ENCODE measurements around the gene GAB2. TPM values are rescaled to one million over a fixed set of nuclear protein-coding genes. Genes with fewer than 3 reads are reported as not detected.

The GAB2 gene
- total RNA-seq, 1 experiment from 2014 or later, result 10.6 TPM

DNA sequence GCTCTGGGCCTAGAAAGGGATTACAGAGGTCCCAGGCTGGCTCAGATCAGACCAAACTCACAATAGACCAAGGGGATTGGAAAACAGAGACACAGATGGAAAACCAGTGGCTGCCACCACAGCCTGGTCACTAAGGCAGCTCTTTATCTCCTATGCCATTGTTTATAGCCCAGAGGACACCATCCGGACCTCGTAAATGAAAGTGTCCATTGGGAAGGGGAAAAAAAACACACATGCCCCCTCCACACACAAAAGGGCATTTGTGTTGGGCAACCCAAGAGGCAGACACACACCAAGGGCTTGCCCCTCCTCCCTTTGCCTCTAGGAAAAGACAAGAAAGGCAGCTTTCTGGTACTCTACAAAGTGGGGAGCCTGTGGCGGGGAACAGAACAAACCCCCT, 85.9 kb downstream of the GAB2 start:
- no TSS peak for BruUV-seq (replicated peaks)
- Mint-ChIP-seq H3K27ac (ENCODE audit: unreplicated experiment) (no peak overlapping the region), H3K36me3 (ENCODE audit: insufficient read depth, unreplicated experiment) (no peaks in the 10 kb centered on the region), H3K9me3 (ENCODE audit: low read depth, unreplicated experiment) (no peaks in the 10 kb centered on the region), H3K27me3 (ENCODE audit: unreplicated experiment) (no peaks in the 10 kb centered on the region), H3K4me1 (ENCODE audit: low read depth, unreplicated experiment) (no peaks in the 10 kb centered on the region), H3K4me3 (ENCODE audit: low read depth, unreplicated experiment) (no peak overlapping the region)
- DNase-seq, result no peak
- TF ChIP-seq, protein P1, sequence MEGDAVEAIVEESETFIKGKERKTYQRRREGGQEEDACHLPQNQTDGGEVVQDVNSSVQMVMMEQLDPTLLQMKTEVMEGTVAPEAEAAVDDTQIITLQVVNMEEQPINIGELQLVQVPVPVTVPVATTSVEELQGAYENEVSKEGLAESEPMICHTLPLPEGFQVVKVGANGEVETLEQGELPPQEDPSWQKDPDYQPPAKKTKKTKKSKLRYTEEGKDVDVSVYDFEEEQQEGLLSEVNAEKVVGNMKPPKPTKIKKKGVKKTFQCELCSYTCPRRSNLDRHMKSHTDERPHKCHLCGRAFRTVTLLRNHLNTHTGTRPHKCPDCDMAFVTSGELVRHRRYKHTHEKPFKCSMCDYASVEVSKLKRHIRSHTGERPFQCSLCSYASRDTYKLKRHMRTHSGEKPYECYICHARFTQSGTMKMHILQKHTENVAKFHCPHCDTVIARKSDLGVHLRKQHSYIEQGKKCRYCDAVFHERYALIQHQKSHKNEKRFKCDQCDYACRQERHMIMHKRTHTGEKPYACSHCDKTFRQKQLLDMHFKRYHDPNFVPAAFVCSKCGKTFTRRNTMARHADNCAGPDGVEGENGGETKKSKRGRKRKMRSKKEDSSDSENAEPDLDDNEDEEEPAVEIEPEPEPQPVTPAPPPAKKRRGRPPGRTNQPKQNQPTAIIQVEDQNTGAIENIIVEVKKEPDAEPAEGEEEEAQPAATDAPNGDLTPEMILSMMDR (IDR thresholded peaks at IDR 0.05; ENCODE audit: unreplicated experiment), result no peak
- CTCF ChIA-PET, result no interaction called here
- intact Hi-C loops (cut with micrococcal nuclease; ENCODE audit: unreplicated experiment), result no loop called here

DNA sequence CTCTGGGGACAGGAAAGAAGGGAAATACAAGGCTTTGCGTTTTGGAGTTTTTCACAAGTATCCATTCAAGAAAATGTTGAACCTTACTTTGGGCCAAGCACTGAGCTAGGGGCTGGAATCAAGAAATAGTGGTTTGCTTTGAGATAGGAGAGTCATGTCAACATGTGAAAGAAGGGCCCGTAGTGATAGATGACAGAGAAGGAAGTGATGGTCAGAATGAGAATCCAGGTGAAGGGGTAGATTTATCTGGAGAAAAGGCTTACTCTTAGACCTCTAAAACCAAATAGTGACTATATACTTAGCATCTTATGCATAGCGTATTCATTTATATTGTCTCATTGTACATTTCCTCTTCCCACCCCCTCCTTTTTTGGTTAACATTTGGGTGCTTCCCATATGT, 87.3 kb downstream of the GAB2 start:
- BruUV-seq (replicated peaks), result no TSS peak
- Mint-ChIP-seq H3K4me1 (ENCODE audit: low read depth, unreplicated experiment) (no peaks in the 10 kb centered on the region), H3K36me3 (ENCODE audit: insufficient read depth, unreplicated experiment) (no peaks in the 10 kb centered on the region), H3K27me3 (ENCODE audit: unreplicated experiment) (no peaks in the 10 kb centered on the region), H3K4me3 (ENCODE audit: low read depth, unreplicated experiment) (no peak overlapping the region), H3K27ac (ENCODE audit: unreplicated experiment) (no peak overlapping the region), H3K9me3 (ENCODE audit: low read depth, unreplicated experiment) (no peaks in the 10 kb centered on the region)
- DNase-seq, result no peak
- TF ChIP-seq, protein P1 (IDR thresholded peaks at IDR 0.05; ENCODE audit: unreplicated experiment), result no peak
- CTCF ChIA-PET, result interaction anchor here (0.7 kb wide), 1 partner anchor 10 kb away, joined by 8 read pairs; no protein-coding TSS in a partner anchor
- intact Hi-C loops (cut with micrococcal nuclease; ENCODE audit: unreplicated experiment), result no loop called here

GRCh38 chr11:78327945-78328344, 89.7 kb downstream of the GAB2 start:
- intact Hi-C loops (cut with micrococcal nuclease; ENCODE audit: unreplicated experiment), result no loop called here
- Mint-ChIP-seq H3K27ac (ENCODE audit: unreplicated experiment) (no peak overlapping the region), H3K4me1 (ENCODE audit: low read depth, unreplicated experiment) (no peaks in the 10 kb centered on the region), H3K4me3 (ENCODE audit: low read depth, unreplicated experiment) (no peak overlapping the region), H3K36me3 (ENCODE audit: insufficient read depth, unreplicated experiment) (no peaks in the 10 kb centered on the region), H3K9me3 (ENCODE audit: low read depth, unreplicated experiment) (no peaks in the 10 kb centered on the region), H3K27me3 (ENCODE audit: unreplicated experiment) (no peaks in the 10 kb centered on the region)
- CTCF ChIA-PET, result no interaction called here
- BruUV-seq (replicated peaks), result no TSS peak
- no peak for DNase-seq
- TF ChIP-seq, protein P1 (IDR thresholded peaks at IDR 0.05; ENCODE audit: unreplicated experiment), result no peak

DNA sequence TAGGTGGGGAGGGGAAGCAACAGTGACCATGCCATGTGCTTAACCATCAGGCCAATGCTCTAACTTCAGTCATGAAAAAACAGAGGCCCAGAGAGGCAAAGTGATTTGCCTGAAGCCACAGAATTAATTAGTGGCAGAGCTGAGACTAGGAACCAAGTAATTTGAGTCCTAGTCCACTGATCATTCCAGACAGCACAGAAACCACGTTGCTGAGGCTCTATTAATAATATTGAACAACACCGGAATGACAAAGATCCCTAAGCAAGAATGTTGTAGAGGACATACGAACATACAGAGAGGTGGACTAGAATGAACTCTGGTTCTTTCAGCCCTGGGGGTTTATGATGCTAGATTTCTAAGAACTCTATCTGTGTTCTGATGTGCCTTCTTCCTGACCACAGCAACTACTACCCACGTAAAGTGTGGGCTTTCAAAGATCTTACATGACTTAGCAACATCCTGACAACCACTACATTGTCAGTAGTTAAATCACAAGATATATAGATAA, 92.3 kb downstream of the GAB2 start:
- Mint-ChIP-seq H3K27ac (ENCODE audit: unreplicated experiment) (no peak overlapping the region), H3K27me3 (ENCODE audit: unreplicated experiment) (no peaks in the 10 kb centered on the region), H3K36me3 (ENCODE audit: insufficient read depth, unreplicated experiment) (no peaks in the 10 kb centered on the region), H3K4me3 (ENCODE audit: low read depth, unreplicated experiment) (no peak overlapping the region), H3K9me3 (ENCODE audit: low read depth, unreplicated experiment) (no peaks in the 10 kb centered on the region), H3K4me1 (ENCODE audit: low read depth, unreplicated experiment) (no peaks in the 10 kb centered on the region)
- TF ChIP-seq, protein P1 (IDR thresholded peaks at IDR 0.05; ENCODE audit: unreplicated experiment), result no peak
- DNase-seq, result no peak
- CTCF ChIA-PET, result no interaction called here
- no TSS peak for BruUV-seq (replicated peaks)
- intact Hi-C loops (cut with micrococcal nuclease; ENCODE audit: unreplicated experiment), result no loop called here

Data from Calu3 (cell line).